ENCODE results near the gene ATP2A2.
A peak's percentile ranks its signal among the peaks of the same experiment; 100 is the strongest.

The ATP2A2 gene

GRCh38 chr12:110329710-110330109 lies 48.7 kb downstream of the ATP2A2 start:
- no peak for DNase-seq (ENCODE audit: low read depth, low spot score)

DNA sequence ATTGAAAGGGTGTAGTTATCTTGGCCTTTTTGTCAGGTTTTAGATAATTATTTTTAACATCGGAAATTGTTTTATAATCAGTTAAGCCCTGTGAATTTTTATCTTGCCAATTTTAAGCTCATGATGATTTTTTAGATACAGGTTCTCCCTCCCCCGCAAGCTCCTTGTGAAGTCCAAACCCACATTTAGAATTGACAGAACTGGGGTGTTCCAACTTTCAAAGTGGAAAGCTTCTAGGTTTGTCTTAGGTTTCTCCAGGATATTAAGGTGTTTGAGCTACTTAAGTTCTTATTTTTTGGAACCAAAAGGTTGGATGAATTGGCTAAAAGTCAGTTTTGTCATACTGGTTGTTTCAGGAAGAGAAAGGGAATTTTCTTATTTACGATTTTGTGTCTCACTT lies 49.1 kb downstream of the ATP2A2 start:
- in situ Hi-C loops (cut with HindIII; ENCODE audit: low sequenced_read_pairs) = no loop called here
- no peak overlapping the region for H3K4me3 ChIP-seq (ENCODE audit: low read depth, low read length)
- TF ChIP-seq, protein P1, sequence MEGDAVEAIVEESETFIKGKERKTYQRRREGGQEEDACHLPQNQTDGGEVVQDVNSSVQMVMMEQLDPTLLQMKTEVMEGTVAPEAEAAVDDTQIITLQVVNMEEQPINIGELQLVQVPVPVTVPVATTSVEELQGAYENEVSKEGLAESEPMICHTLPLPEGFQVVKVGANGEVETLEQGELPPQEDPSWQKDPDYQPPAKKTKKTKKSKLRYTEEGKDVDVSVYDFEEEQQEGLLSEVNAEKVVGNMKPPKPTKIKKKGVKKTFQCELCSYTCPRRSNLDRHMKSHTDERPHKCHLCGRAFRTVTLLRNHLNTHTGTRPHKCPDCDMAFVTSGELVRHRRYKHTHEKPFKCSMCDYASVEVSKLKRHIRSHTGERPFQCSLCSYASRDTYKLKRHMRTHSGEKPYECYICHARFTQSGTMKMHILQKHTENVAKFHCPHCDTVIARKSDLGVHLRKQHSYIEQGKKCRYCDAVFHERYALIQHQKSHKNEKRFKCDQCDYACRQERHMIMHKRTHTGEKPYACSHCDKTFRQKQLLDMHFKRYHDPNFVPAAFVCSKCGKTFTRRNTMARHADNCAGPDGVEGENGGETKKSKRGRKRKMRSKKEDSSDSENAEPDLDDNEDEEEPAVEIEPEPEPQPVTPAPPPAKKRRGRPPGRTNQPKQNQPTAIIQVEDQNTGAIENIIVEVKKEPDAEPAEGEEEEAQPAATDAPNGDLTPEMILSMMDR (IDR thresholded peaks at IDR 0.05; ENCODE audit: low read depth, low read length) = no peak
- no peak for DNase-seq (ENCODE audit: low read depth, low spot score)

More at GRCh38 chr12:110329710-110330109, 48.7 kb downstream of the ATP2A2 start:
- in situ Hi-C loops (cut with HindIII; ENCODE audit: low sequenced_read_pairs) = no loop called here
- no peak overlapping the region for H3K4me3 ChIP-seq (ENCODE audit: low read depth, low read length)
- TF ChIP-seq, protein P1 (IDR thresholded peaks at IDR 0.05; ENCODE audit: low read depth, low read length) = no peak

- peak; percentile 29 for DNase-seq (ENCODE audit: low read depth, low spot score)
- no peak overlapping the region for H3K4me3 ChIP-seq (ENCODE audit: low read depth, low read length)
- in situ Hi-C loops (cut with HindIII; ENCODE audit: low sequenced_read_pairs) = no loop called here
- TF ChIP-seq, protein P1 (IDR thresholded peaks at IDR 0.05; ENCODE audit: low read depth, low read length) = no peak
Observed at GRCh38 chr12:110330544-110330943, 49.5 kb downstream of the ATP2A2 start.

DNA sequence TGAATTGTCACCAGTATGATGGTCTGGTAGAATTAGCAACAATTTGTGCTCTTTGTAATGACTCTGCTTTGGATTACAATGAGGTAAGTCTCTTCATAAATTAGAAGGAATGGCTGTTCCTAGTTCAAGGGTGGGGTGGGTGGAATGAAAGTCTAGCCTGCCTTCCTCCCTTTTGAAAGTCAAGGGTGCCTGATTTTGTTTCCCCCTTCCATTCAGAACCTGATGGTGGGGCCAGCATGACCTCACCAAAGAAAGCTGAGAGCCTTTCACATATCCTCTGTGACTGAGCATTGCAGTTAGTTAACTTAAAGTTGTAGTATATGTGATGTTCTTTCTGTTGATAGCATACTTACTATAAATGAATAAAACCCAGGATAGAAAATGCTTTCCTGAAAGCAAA lies 52.2 kb downstream of the ATP2A2 start:
- in situ Hi-C loops (cut with HindIII; ENCODE audit: low sequenced_read_pairs) = no loop called here
- no peak for DNase-seq (ENCODE audit: low read depth, low spot score)
- TF ChIP-seq, protein P1 (IDR thresholded peaks at IDR 0.05; ENCODE audit: low read depth, low read length) = no peak
- no peak overlapping the region for H3K4me3 ChIP-seq (ENCODE audit: low read depth, low read length)

DNA sequence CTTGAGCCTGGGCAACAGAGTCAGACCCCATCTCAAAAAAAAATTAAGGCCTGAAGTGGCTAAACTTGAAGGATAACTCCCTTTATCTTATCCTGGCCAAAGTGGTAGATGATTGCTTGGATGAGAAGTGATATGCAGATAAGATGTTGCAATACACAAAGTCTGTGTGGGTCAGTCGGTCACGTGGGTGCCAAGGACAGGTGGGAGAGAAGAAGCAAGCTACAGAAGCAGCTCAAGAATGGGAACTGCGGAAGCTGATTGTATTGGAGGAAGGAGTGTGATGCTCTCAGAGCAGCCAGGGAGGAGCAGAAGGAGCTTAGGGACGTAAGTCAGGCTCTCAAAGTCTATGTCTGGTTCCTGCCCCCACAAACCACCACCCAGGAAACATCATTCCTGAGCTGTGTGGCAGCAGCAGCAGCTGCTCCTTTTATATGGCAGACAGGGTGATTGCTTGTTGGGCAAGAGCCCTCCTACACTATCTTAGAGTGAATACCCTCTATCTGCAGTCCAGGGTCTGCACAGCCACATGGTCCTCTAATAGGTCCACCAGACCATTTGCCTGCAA lies 54.5 kb downstream of the ATP2A2 start:
- TF ChIP-seq, protein P1 (IDR thresholded peaks at IDR 0.05; ENCODE audit: low read depth, low read length) = no peak
- no peak for DNase-seq (ENCODE audit: low read depth, low spot score)
- H3K4me3 ChIP-seq (ENCODE audit: low read depth, low read length) = no peak overlapping the region
- in situ Hi-C loops (cut with HindIII; ENCODE audit: low sequenced_read_pairs) = no loop called here

DNA sequence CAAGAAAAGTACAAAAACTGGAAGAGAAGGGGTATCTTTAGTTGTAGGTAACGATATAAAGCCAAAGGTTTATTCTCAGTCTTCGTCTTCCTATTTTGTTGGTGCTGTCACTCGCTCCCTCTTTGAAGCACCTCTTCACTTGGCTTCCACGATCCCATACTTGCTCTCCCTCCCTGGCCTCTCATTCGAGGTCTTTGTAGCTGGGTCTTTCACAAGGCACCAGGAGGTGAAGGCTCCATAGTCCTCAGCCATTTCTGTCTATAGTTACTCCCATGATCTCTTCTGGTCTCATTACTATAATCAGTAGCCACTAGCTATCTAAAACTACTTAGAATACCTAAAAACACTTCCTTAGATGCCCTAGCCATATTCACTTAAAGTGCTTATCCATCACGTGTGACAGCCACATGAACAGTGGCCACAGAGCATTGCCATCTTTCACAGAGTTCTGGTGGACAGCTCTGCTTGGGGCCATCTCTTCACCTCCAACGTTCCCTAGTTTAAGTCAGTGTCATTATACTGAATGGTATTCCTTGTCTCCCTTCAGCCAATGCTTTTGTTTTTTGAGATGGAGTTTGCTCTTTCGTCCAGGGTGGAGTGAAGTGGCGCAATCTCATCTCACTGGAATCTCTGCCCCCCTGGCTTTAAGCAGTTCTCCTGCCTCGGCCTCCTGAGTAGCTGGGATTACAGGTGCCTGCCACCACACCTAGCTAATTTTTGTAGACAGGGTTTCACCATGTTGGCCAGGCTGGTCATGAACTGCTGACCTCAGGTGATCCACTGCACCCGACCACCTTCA lies 57.1 kb downstream of the ATP2A2 start:
- DNase-seq (ENCODE audit: low read depth, low spot score) = no peak
- H3K4me3 ChIP-seq (ENCODE audit: low read depth, low read length) = no peak overlapping the region
- TF ChIP-seq, protein P1 (IDR thresholded peaks at IDR 0.05; ENCODE audit: low read depth, low read length) = no peak
- in situ Hi-C loops (cut with HindIII; ENCODE audit: low sequenced_read_pairs) = no loop called here

All from astrocyte of the spinal cord (primary cell).